Activated B cell treated with CpG ODN at 0.5 μM for 24 hours (primary cell): Measurements from ENCODE around the gene STAT6. TPM values are rescaled to one million over a fixed set of nuclear protein-coding genes. Genes with fewer than 3 reads are reported as not detected.
"Not testable (repeated sequence)": the region's sequence is repeated elsewhere in the genome, so short reads cannot be mapped to it uniquely, and the experiment has no call there.

ENCODE experiments used
- ATAC-seq: fragments of 200-7000 bp; cut with Tn5 transposase; one replicate; pipeline ENCODE4 v1.10.0; 2021; ENCODE audit warnings: low read depth, mild to moderate bottlenecking, moderate library complexity
- CTCF ChIA-PET: fragments of 350-600 bp; sonication (Branson Sonifier 250); formaldehyde crosslinking; loops from one replicate; lab custom pipeline; 2021; ENCODE audit warnings: antibody characterized with exemption; lab: Charles Lee
- POLR2A ChIA-PET: fragments of 350-600 bp; sonication (Branson Sonifier 250); formaldehyde crosslinking; loops from one replicate; lab custom pipeline; 2021; ENCODE audit warnings: antibody characterized with exemption; lab: Charles Lee
- DNase-seq: peaks from one replicate; pipeline ENCODE4 v3.0.0; 2022
- H3K27ac Mint-ChIP-seq: one replicate; pipeline ENCODE4 v1.8.0; 2020; ENCODE audit warnings: mixed read lengths
- H3K27me3 Mint-ChIP-seq: one replicate; pipeline ENCODE4 v1.8.0; 2021; ENCODE audit warnings: mixed read lengths
- H3K36me3 Mint-ChIP-seq: one replicate; pipeline ENCODE4 v1.8.0; 2021; ENCODE audit warnings: low read depth, mixed read lengths
- H3K4me1 Mint-ChIP-seq: one replicate; pipeline ENCODE4 v1.8.0; 2021; ENCODE audit warnings: mixed read lengths
- H3K4me3 Mint-ChIP-seq: one replicate; pipeline ENCODE4 v1.8.0; 2020; ENCODE audit warnings: mild to moderate bottlenecking, mixed read lengths
- H3K9me3 Mint-ChIP-seq: one replicate; pipeline ENCODE4 v1.8.0; 2020; ENCODE audit warnings: mixed read lengths
- CTCF ChIP-seq: fragments of 200-600 bp; IDR thresholded peaks from one replicate; pipeline ENCODE4 v1.8.0; 2022; ENCODE audit warnings: antibody characterized with exemption, mild to moderate bottlenecking
- intact Hi-C: fragments of 100-400 bp; cut with micrococcal nuclease; formaldehyde crosslinking; loops from one replicate; pipeline ENCODE4 v1.15.1; 2024
- total RNA-seq: library from RNA; stranded (reverse); gene quantifications from 2 replicates; pipeline ENCODE4 v1.2.3, GENCODE V29; 2022

Gene STAT6
- total RNA-seq, 1 donor from 2014 or later, result 745 TPM

GRCh38 chr12:57126561-57126960, 15.4 kb upstream of the STAT6 start:
- no peak for TF ChIP-seq CTCF
- Mint-ChIP-seq H3K4me1 (peaks cover 13% of the 10 kb centered on the region), H3K4me3 (no peak overlapping the region), H3K27ac (no peak overlapping the region), H3K9me3 (peaks cover 2% of the 10 kb centered on the region), H3K27me3 (peaks cover 2% of the 10 kb centered on the region), H3K36me3 (no peaks in the 10 kb centered on the region)
- ChIA-PET CTCF (interaction anchor here (0.8 to 2.0 kb wide), 8 partner anchors 47 to 116 kb away, joined by 3 to 9 read pairs (median 4); partner anchors contain the start of gene SHMT2), POLR2A (interaction anchor here (0.5 to 2.5 kb wide), 3 partner anchors 15 to 57 kb away, joined by 3 to 46 read pairs (median 3); partner anchors contain the start of gene STAT6)
- ATAC-seq (no peak), DNase-seq (no peak)
- intact Hi-C loops, result loop anchor here (1.0 to 10.0 kb wide), 2 partner anchors 14 to 328 kb away; partner anchors contain the start of genes GLI1 and INHBE

- no peak overlapping the region for H3K4me3 Mint-ChIP-seq
- TF ChIP-seq CTCF, result no peak
- peaks cover 2% of the 10 kb centered on the region for H3K27me3 Mint-ChIP-seq
- ATAC-seq (no peak), DNase-seq (no peak)
- intact Hi-C loops, result loop anchor here (1.0 to 10.0 kb wide), 2 partner anchors 14 to 329 kb away; partner anchors contain the start of genes GLI1 and INHBE
- H3K9me3 Mint-ChIP-seq, result peaks cover 2% of the 10 kb centered on the region
- ChIA-PET POLR2A (interaction anchor here (0.5 to 1.1 kb wide), 3 partner anchors 38 to 57 kb away, joined by 3 read pairs; partner anchors contain the start of gene NEMP1), CTCF (interaction anchor here (0.6 to 2.0 kb wide), 7 partner anchors 14 to 117 kb away, joined by 3 to 9 read pairs (median 4); no protein-coding TSS in a partner anchor)
- H3K4me1 Mint-ChIP-seq, result peaks cover 10% of the 10 kb centered on the region
- no peaks in the 10 kb centered on the region for H3K36me3 Mint-ChIP-seq
- no peak overlapping the region for H3K27ac Mint-ChIP-seq
These were observed 14.9 kb upstream of the STAT6 start for GRCh38 chr12:57126061-57126460.

- Mint-ChIP-seq H3K4me1 (peaks cover 5% of the 10 kb centered on the region), H3K27ac (no peak overlapping the region), H3K36me3 (no peaks in the 10 kb centered on the region), H3K9me3 (peaks cover 2% of the 10 kb centered on the region), H3K4me3 (no peak overlapping the region), H3K27me3 (no peaks in the 10 kb centered on the region)
- CTCF ChIA-PET, result interaction anchor here (0.6 to 2.8 kb wide), 27 partner anchors 9 to 359 kb away, joined by 3 to 20 read pairs (median 5); partner anchors contain the start of gene STAT6
- POLR2A ChIA-PET, result interaction anchor here (1.0 to 1.4 kb wide), 3 partner anchors 12 to 328 kb away, joined by 3 to 11 read pairs (median 3); partner anchors contain the start of gene STAT6
- ATAC-seq, result peak; percentile 72
- peak; percentile 31 for DNase-seq
- TF ChIP-seq CTCF, result no peak
- intact Hi-C loops, result loop anchor here (1.0 to 10.0 kb wide), 4 partner anchors 49 to 330 kb away; partner anchors contain the start of genes GLI1 and INHBE
These were observed 13.2 kb upstream of the STAT6 start for GRCh38 chr12:57124261-57124877.

- H3K36me3 Mint-ChIP-seq, result no peaks in the 10 kb centered on the region
- ChIA-PET POLR2A (interaction anchor here (1.0 to 1.4 kb wide), 3 partner anchors 12 to 329 kb away, joined by 3 to 11 read pairs (median 3); partner anchors contain the start of gene STAT6), CTCF (interaction anchor here (0.8 to 2.8 kb wide), 23 partner anchors 8 to 330 kb away, joined by 3 to 20 read pairs (median 6); partner anchors contain the start of gene STAT6)
- H3K27me3 Mint-ChIP-seq, result no peaks in the 10 kb centered on the region
- no peak overlapping the region for H3K4me3 Mint-ChIP-seq
- H3K4me1 Mint-ChIP-seq, result peaks cover 10% of the 10 kb centered on the region
- H3K27ac Mint-ChIP-seq, result no peak overlapping the region
- DNase-seq (no peak), ATAC-seq (no peak)
- intact Hi-C loops, result loop anchor here (1.0 to 10.0 kb wide), 4 partner anchors 49 to 331 kb away; partner anchors contain the start of genes GLI1 and INHBE
- no peak for TF ChIP-seq CTCF
- H3K9me3 Mint-ChIP-seq, result peaks cover 2% of the 10 kb centered on the region
These were observed 12.7 kb upstream of the STAT6 start for GRCh38 chr12:57123813-57124212.

GRCh38 chr12:57120718-57121117, 9.6 kb upstream of the STAT6 start:
- not testable (repeated sequence) for H3K27ac Mint-ChIP-seq, DNase-seq, ATAC-seq, H3K4me3 Mint-ChIP-seq, H3K9me3 Mint-ChIP-seq, H3K4me1 Mint-ChIP-seq, H3K27me3 Mint-ChIP-seq, H3K36me3 Mint-ChIP-seq
- ChIA-PET POLR2A (interaction anchor here (0.6 to 2.8 kb wide), 2 partner anchors 9 to 32 kb away, joined by 3 to 10 read pairs; partner anchors contain the start of genes NAB2 and STAT6), CTCF (interaction anchor here (0.8 to 1.2 kb wide), 5 partner anchors 8 to 106 kb away, joined by 3 to 6 read pairs (median 3); no protein-coding TSS in a partner anchor)
- intact Hi-C loops, result loop anchor here (10.0 kb wide), 1 partner anchor 334 kb away; the partner anchor contains the start of genes GLI1 and INHBE
